Stimulated activated CD4-positive, alpha-beta T cell treated with anti-CD3 and anti-CD28 coated beads, TNF-alpha, amount 100 ng/mL, for 24 hours (primary cell): ENCODE data around the gene RASD2.

Experiments used
- DNase-seq, 3 experiments: peaks; one replicate each; pipeline ENCODE4 v3.0.0-alpha.2; 2020; ENCODE audit warnings: low read depth in 3 of 3

The RASD2 gene

DNA sequence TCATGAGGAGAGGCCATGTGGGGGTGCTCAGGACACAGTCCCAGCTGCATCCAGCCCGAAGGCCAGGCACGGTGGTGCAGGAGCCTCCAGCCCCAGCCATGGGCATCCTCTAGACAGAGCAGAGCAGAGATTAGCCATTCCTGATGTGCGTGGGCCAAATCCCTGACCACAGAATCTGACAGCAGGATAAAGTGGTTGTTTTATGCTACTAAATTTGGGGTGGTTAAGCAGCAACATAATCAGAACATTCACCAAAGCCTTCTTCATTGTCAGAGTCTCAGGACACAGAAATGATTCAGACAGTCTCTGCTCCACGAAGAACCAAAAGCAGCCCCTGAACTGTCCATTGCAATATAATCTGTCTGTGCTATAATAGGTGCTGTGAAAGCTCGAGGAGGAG lies 19.7 kb downstream of the RASD2 start:
- no peak for DNase-seq

DNA sequence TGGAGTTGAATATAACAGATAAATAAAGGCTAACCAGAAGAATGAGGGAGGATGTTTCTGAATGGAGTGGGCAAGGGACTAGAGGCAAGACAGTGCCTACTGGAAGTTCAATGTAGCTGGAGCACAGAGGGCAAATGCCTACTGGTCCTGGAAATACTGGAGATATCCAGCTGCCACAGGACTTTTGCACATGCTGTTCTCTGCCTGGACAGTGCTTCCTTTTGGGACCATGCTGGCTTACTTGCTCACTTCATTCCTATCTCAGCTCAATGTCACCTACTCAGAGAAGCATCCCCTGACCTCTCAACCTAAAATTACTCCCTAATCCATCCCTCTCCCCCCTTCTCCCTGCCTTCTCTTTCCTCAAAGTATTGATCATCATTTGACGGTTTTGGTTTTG lies 20.2 kb downstream of the RASD2 start:
- no peak for DNase-seq

DNA sequence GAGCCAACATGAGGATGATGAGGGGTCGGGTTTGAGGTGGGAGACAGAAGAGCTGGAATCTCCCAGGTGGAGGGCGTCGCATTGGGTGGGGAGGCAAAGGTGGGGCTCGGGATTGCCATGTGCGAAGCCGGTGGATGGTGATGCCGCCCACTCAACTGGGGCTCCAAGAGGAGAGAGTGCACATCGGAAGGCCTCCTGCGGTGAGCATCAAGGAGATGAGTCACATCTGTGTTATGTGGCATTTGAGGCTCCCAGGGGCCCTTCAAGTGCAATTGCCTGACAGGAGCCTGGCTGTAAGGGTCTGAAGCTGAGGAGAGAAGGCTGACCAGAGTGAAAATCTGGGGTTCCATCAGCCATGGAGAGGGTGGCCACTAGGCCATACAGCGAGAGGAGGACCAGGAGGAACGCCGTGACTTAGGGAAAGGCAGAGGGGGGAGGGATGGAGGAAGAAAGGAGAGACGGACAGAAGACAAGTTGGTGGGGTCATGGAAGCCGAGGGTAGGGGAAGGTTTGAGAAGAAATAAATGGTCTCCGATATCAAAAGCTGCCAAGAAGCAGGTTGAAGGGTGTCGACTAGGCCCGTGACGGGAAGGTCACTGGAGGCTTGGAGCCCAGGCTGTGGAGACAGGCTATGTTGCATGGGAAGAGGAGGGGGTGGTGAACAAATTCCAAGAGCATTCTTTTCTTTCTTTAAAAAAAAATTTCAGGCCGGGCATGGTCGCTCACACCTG lies 21.3 kb downstream of the RASD2 start:
- no peak for DNase-seq

DNA sequence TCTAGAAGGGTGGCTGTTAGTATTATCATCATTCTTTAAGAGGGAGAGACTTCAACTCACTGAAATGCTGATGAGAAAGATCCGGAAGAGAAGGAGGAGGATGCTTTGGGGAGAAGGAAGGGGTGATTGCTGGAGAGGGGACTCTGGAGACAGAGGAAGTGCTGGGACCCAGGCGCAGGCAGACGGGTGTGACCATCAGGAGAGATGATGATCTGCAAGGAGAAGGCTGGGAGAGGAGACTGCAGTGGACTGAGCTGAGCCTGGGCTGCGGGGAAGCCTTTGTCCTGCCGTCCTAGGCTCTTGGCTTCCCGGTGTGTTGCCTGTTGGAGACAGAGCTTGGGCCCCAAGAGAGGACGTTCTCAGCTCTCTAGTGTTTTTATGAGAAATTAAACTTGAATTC lies 22.6 kb downstream of the RASD2 start:
- no peak for DNase-seq

DNA sequence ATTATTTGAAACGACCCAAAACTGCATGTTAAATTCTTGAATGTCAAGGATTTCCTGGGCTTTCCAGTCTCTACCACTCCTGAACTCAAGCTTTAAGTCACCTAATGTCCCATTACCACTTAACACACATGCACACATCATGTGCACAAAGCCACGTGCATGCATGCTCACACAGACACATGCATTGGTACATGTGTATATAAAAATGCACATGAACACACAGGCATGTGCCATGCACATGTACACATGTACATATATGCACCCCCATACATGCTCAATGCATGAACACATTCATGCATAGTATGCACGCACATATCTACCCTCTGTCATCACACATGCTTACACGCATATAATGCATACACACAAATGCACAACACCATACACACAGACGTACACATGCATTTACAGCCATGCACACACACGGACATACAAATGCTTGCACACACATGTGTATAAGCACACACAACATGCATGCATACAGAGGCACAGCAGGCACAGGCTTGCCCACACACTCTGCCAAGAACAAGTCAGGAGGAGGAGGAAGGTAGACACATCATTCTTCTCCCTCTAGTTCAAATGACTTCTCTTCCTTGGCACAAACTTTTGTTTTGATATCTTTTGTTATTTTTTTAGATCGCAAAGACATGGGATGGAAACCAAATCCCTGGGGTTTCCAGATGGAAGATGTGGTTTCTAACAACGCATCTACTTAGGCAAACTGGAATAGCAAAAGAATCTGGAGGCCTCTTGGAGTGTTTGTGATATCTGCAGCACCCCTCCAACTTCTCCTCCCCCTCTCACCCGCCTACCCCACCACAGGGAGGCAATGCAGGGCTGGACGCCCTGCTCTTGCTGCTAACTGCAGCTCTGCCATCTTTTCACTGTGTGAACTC lies 24.6 kb downstream of the RASD2 start:
- no peak for DNase-seq

DNA sequence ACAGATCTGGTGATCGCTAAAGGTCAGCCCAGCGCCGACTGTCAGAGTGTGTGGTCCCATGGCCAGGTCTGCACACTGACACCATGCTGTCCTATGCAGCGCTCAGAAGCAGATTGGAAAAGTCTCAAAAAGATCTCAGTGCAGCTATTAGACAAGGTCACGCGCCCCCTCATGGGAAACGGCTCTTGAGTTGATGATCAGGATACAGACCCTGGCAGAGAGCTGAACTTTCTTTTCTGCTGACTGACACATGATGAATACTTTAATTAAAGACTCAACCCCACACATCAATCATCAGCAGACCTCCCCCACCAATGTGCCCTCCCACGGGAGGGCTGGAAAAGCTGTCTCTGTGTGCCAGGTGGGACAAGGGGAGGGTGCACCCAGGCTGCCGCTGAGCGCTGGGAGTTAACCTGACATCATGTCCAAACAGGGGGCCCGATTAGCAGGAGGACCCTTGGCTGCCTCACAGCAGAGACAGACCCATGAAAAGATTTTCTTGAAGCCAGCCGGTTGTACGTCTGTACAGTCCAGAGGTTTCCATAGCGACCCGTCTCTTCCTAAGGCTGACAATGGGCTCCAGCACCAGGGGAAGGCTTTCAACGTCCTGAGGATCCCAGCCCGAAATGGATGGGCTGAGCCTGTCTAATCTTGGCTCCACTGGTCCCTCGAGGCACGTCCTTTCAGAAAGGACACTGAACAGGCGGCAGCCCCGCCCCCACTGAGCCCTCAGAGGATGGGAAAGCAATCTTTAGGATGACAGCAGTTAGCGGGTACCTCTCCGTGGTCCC lies 26.9 kb downstream of the RASD2 start:
- no peak for DNase-seq

DNA sequence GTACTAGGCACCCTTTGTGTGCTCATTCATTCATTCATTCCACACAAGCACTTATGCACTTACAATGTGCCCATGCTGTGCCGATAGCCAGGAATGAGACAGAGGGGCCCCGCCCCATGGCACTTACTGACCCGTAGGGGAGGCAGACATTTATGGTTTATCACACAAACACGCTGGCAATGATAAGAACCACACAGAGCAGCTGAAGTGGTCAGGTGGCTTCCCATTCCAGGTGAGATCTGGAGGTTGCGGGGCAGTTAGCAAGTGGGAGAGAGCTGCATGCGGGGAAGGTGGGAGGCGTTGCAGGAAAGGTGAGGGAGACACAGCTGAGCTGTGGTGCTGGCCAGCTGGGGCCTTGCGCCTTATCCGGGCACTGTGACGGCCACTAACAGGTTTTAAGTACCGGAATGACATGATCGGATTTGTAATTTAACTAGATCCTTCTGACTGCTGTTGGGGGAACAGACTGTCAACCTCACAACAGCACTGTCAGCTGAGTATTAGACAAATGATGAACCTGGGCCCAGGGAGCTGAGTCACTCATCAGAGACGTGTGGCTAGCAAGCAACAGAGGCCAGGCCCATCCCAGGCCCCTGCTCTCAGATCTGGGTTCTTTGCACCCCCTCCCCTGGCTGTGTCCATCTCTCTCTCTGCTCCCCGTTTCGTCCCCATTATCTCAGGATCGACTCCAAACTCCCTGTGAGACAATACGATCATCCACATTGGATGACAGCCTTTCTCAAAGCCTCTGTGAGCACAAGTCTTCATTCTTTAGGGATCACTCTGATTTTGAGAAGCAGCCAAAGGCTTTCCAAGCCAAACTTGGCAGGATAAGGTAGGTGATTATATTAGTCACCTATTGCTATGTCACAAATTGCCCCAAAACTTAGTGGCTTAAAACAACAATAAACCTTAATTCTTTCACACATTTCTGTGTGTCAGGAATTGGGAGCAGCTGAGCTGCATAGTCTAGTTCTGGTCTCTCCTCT lies 28.4 kb downstream of the RASD2 start:
- no peak for DNase-seq

DNA sequence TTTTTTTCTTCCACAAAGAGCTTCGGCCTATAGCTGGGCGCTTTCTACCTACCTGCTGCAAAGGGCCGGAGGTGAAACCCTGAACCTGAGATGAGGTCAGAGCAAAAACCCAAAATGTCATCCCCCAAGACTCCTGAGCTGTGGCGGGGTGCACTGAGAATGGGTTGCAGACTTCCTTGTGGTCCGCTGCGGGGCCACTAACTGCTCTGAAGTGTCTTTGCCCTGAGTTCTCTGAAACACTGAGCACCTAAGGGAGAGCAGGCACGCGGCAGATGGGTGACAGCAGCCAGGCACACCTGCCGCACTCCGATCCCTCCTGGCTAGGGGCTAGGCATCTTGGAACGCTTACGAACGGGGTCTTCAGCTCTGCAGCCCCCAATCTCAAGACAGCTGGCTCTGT lies 29.3 kb downstream of the RASD2 start:
- no peak for DNase-seq

DNA sequence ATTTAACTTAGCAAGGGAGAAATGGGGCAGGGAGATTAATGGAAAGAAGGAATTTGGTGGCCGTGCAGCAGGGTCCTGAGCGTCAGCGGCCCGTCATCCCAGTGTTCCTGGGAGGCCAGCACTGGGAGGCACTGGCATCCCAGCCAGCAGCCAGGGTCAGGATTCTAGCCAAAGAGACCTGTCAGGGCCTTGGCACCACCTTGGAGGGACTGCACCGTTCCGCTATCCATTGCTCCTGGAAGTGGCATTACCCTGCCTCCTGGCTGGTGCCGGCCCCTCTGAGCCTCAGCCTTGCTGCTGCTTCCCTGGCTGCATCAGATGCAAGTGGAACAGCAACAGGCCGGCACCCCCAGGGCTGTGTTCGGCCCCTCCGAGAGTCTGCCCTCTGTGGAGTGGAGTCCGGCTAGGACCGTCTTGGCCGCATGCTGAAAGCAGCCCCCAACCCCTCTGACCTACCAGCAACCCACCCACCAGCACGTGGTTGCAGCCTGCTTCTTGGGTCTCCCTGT lies 30.1 kb downstream of the RASD2 start:
- no peak for DNase-seq

DNA sequence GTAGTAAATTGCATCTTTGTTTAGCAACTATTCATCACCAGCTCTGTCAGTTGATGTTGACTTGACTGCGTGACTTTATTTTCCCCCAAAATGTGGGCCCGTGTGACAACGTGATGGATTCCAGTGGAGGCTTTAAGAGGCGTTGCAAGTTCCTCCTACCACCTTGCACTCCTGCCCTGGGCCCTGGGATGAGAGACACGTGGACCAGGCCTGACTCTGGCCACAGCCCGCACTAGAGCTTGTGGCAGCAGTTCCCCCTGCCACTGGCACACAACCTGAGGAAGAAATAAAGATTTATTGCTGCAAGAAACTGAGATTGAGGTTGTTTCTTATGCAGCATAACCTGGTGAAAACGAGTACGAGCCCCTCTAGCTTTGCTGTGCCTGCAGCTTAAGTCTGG lies 31.9 kb downstream of the RASD2 start:
- no peak for DNase-seq

DNA sequence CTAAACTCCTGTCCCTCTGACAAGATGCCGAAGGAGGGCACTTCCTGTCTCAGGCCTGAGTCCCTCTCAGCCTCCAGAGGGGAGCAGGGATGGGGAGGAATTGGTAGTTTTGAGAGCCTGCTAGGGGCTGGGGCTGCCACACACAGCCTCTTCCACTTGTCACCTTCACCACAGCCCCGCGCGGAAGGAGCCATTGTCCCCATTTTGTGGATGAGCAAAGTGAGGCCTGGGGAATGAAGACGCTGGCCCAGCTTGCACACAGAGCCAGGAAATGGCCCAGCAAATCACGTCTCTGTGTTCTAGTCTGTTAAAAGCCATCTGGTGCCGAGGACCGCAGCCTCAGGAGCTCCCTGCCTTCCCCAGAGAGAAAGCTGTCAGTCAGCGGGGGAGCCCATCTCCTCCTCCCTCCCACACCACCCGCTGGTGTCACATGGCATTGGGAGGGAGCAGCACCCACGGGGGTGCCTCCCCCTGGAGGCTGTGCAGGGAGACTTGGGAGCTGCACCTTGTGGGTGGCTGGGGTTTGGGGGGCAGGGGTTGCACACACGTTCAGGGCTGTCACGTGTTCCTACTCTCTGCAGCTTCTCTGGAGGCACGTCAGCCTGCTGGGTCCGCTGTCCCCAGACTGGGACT lies 34.6 kb downstream of the RASD2 start:
- no peak for DNase-seq

DNA sequence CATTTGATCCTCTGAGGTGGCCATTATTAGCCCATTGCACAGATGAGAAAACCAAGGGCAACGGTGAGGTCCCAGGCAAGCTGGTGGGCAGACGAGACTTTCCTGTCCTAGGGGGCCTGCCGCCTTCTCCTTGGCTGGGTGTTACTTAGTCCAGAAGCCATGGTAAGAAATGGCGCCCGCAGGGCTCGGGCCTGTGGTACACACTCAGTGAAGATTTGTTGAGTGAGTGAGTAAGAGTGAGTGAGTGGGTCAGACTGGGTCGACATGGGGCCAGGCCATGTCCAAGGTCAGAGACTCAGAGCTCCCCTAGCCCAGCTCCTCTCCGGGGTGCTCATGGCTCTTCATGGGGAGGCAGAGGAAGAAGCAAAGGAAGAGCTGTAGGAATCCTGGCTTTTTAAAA lies 36.0 kb downstream of the RASD2 start:
- DNase-seq: no peak

DNA sequence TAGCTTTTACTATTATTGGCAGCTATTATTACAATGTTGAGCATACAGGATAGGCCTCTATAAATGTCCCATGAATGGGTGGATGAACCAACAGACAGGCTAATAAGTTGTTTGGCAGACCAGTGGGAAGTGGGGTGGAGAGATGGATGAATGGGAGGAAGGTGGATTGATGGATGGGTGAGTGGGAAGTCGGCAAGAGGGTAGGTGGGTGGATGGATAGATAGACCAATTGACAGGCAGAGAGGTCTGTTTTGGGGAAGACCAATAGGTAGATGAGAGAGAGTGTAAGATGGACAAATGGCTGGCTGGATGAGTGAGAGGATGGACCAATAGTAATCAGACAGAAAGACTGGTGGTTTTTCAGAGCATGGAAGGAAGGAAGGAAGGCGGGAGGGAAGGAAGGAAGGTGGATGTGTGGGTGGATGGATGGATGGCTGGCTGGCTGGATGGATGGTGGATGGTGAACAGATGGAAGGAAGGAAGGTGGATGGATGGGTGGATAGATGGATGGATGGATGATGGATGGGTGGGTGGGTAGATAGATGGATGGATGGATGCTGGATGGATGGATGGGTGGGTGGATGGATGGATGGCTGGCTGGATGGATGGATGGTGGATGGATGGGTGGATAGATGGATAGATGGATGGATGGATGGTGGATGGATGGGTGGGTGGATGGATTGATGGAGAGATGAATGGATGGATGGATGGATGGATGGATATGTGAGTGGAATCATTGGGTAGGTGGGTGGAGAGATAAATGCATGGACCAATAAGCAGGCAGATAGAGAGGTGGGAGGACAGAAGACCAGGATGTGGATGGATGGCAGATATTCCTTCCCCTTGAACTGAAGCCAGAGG lies 37.4 kb downstream of the RASD2 start:
- DNase-seq: no peak

DNA sequence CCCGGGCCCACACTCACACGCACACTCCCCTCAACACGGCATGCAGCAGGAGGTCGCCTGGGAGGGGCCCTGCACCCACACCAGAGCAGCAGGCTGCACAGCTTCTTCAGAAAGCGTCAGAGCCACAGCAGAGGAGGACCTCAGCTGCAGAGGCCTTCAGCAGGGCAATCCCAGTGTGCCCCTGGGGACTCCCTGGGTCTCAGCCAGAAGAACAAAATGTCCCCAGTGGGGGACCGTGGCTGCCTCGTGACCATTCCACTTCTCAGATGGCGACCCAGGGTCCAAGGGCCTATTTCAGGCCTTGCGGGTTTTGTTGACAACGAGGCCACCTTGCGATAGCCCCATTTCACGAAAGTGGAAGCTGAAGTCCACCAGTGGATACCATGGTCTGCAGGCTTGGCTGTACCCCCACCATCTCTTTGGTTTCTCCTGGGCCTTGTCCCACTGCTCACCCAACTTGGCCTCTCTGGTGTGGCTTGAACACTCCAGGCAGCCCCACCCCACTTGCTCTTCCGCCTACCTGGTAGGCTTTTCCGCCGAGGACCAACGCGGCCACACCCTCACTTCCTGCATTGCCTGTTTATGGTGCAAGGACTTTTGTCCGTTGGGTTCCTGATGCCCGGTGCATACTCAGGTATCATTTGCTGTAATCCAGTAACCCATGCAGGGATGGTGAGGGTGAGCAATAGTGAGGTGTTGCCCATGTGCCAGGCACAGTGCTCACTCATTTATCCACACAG lies 38.4 kb downstream of the RASD2 start:
- DNase-seq: no peak

DNA sequence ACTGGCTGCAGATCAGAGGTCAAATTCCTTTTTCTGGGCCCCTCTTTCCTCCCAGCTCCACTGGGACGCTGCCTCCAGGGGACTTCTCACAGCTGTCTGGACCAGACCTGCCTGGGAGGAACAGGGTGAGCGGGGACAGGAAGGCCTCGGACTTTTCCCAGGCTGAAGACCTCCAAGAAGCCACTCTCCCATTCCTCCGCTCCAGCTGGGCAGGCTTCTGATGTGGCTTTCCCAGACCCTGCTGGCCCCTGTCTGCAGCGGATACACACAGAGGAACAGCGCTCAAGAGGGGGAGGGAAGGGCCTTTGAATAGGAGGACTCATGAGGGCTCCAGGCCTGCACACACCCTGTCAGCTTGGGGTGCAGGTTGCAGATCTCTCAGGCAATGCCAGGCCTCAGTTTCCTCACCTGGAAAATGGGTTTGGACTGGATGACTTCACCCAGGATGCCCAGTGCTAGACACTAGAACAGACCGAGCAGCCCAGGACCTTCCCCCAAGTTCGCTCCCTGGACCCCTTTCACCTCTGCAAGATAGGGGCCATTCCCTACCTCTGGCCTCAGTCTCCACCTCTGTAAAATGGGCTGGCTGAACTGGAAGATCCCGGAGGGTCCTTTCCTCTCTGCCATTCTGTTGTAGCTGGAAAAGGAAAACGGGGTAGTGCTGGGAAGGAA lies 39.9 kb downstream of the RASD2 start:
- no peak for DNase-seq

DNA sequence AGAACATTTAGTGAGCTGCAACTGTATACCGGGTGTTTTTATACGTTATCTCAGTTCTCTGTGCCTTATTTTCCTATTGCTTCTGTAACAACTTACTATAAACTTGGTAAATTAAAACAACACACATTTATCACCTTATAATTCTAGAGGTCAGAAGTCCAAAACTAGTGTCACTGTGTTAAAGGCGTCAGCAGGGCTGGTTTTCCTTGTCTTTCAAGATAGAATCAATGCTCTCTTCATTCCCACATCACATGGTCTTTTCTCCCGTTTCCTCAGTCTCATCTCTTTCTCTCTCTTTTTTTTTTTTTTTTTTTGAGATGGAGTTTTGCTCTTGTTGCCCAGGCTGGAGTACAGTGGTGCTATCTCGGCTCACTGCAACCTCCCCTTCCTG lies 40.4 kb downstream of the RASD2 start:
- DNase-seq: no peak

DNA sequence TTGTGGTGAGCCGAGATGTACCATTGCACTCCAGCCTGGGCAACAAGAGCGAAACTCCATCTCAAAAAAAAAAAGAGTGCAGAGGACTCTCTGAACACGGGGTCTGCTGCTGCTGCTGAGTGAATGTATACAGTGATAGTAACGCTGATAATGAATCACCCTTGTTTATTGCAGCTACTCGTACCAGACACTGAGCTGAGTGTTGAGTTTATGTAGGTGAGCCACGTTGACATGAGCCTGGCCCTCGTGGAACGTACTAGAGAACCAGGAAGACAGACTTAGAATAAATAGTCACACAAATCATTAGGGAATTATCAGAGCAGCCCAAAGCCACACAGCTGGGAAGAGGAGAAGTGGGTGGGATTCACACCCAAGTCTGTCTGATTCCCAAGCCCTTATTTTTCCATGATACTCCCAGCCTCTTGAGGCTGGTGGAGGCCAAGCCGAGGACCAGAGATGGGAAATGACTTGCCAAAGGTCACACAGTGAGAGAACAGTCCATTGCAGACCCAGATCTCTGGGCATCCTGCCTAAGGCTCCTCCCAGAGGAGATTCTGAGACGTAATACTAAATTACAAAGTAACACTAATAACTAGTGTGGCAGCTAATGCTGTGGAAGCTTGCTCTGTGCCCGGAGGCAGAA lies 41.7 kb downstream of the RASD2 start:
- no peak for DNase-seq
